ENCODE measurements around the gene UNC45B. TPM values are rescaled to one million over a fixed set of nuclear protein-coding genes. Genes with fewer than 3 reads are reported as not detected.

Gene UNC45B
- total RNA-seq, 4 donors from 2014 or later: 0.14 TPM; not detected in 3

DNA sequence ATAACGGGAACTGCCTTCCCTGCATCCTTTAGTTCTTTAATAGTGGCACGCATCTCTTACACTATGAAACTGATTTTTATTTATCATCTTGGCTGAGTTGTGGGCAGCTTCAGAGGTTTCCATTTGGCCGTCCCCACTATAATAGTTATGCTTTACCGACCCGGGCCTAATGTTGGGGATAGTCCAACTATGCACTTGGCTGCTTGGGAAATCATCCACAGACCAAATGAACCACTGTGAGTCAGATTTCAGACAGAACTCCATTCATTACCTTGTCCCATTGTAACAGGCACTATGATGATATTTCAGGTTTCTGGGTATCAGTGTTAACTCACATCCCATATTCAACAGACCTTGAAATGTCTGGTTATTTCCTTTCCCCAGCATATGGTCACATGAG is 89.2 kb downstream of the UNC45B start:
- H3K27ac ChIP-seq: no peak overlapping the region
- H3K36me3 ChIP-seq: no peaks in the 10 kb centered on the region
- in situ Hi-C loops (cut with MboI; ENCODE audit: low pct_ligation_motif_present in 1 of 4, low pct_unique_long_range_greater_than_20kb in 1 of 4, low sequenced_read_pairs in 3 of 4): no loop called here
- no peak for TF ChIP-seq POLR2AphosphoS5 (IDR thresholded peaks at IDR 0.05)
- TF ChIP-seq CTCF (IDR thresholded peaks at IDR 0.05): no peak
- no peak for TF ChIP-seq EP300 (IDR thresholded peaks at IDR 0.05; ENCODE audit: low read depth)
- TF ChIP-seq POLR2A (IDR thresholded peaks at IDR 0.05): no peak
- no peak for DNase-seq
- WGBS, 2 donors (ENCODE audit: low coverage in 1 of 2): 74 to 90% methylated on average over 5 of the region's 5 CpGs
- H3K27me3 ChIP-seq: no peaks in the 10 kb centered on the region
- H3K4me3 ChIP-seq: no peak overlapping the region
- H3K4me1 ChIP-seq: peaks cover 0 to 6% (median 2%) of the 10 kb centered on the region in 4 donors
- intact Hi-C loops (cut with DNase I; ENCODE audit: low total_unique reads): no loop called here
- H3K9me3 ChIP-seq: no peaks in the 10 kb centered on the region

DNA sequence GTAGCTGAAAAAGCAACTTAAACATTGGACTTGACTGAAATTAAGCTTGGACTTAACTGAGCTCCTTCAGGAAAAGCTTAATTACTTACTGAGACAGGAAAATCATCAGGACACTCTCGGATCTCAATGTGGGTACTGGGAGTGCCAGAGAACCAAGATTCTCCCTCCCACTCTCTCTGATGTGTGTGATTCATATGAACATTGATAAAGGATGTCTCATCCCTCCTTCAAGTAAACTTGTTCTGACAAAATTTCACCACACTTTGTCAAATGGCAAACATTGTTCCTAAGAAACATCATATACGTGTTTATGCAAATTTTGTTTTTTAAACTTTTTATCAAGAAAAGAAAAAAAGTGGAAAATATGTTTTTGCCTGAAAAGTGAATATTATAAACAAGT is 91.2 kb downstream of the UNC45B start:
- peaks cover 0 to 16% (median 6%) of the 10 kb centered on the region in 4 donors for H3K4me1 ChIP-seq
- in situ Hi-C loops (cut with MboI; ENCODE audit: low pct_ligation_motif_present in 1 of 4, low pct_unique_long_range_greater_than_20kb in 1 of 4, low sequenced_read_pairs in 3 of 4) (no loop called here), intact Hi-C loops (cut with DNase I; ENCODE audit: low total_unique reads) (no loop called here)
- H3K36me3 ChIP-seq: no peaks in the 10 kb centered on the region
- peaks cover 7% of the 10 kb centered on the region for H3K27me3 ChIP-seq
- H3K4me3 ChIP-seq: no peak overlapping the region
- WGBS, 2 donors (ENCODE audit: low coverage in 1 of 2): 43 to 74% methylated on average over 2 of the region's 2 CpGs
- no peak for TF ChIP-seq POLR2A (IDR thresholded peaks at IDR 0.05)
- no peak for DNase-seq
- H3K27ac ChIP-seq: no peak overlapping the region
- H3K9me3 ChIP-seq: no peaks in the 10 kb centered on the region

Other genes with a start within 250 kb of the UNC45B start
- 1 to 10 TPM in 1 of 4 donors, under 1 TPM in 1, not detected in 2; 0.96 to 1.9 TPM for gene CCT6B, start 186.4 kb upstream of the UNC45B start, total RNA-seq
- gene ZNF830, start 186.3 kb upstream of the UNC45B start, total RNA-seq: 10 to 100 TPM; 10.9 to 21.7 (median 14.1) TPM
- 10 to 100 TPM in 3 of 4 donors, 1 to 10 TPM in 1; 9.8 to 44.5 (median 23.9) TPM for gene LIG3, start 167.3 kb upstream of the UNC45B start, total RNA-seq
- 10 to 100 TPM; 40.6 to 75.8 (median 50.7) TPM for gene RFFL, start 84.1 kb upstream of the UNC45B start, total RNA-seq
- gene RAD51D, start 28.0 kb upstream of the UNC45B start, total RNA-seq: 10 to 100 TPM in 1 of 4 donors, 1 to 10 TPM in 3; 5.6 to 60.3 (median 7.8) TPM
- gene FNDC8, start 26.2 kb upstream of the UNC45B start, total RNA-seq: not detected
- 10 to 100 TPM in 1 of 4 donors, 1 to 10 TPM in 3; 4.0 to 13.2 (median 6.9) TPM for gene NLE1, start 5.5 kb upstream of the UNC45B start, total RNA-seq
- gene SLC35G3, start 46.6 kb downstream of the UNC45B start, total RNA-seq: not detected
- 10 to 100 TPM in 1 of 4 donors, 1 to 10 TPM in 3; 2.8 to 14.0 (median 5.7) TPM for gene SLFN5, start 95.3 kb downstream of the UNC45B start, total RNA-seq
- gene SLFN11, start 225.8 kb downstream of the UNC45B start, total RNA-seq: 10 to 100 TPM in 1 of 4 donors, 1 to 10 TPM in 3; 3.0 to 18.6 (median 6.0) TPM